Measurements from ENCODE around the gene AGBL4.

AGBL4 gene

GRCh38 chr1:49622877-49623276 is 400.9 kb downstream of the AGBL4 start:
- intact Hi-C loops (cut with DNase I; ENCODE audit: low total_unique reads): no loop called here
- Histone ChIP-seq H3K4me3 (no peak overlapping the region), H3K27ac (no peak overlapping the region), H3K36me3 (no peaks in the 10 kb centered on the region), H3K27me3 (no peaks in the 10 kb centered on the region), H3K9me3 (peaks cover 0 to 5% (median 0%) of the 10 kb centered on the region in 3 donors), H3K4me1 (no peaks in the 10 kb centered on the region)
- no peak for TF ChIP-seq CTCF (IDR thresholded peaks at IDR 0.05)
- DNase-seq: no peak

- TF ChIP-seq CTCF (IDR thresholded peaks at IDR 0.05): no peak
- intact Hi-C loops (cut with DNase I; ENCODE audit: low total_unique reads): no loop called here
- Histone ChIP-seq H3K36me3 (no peaks in the 10 kb centered on the region), H3K27ac (no peak overlapping the region), H3K4me3 (no peak overlapping the region), H3K27me3 (no peaks in the 10 kb centered on the region), H3K9me3 (no peaks in the 10 kb centered on the region), H3K4me1 (no peaks in the 10 kb centered on the region)
- no peak for DNase-seq
Measured at GRCh38 chr1:49606082-49606481, 417.7 kb downstream of the AGBL4 start.

- intact Hi-C loops (cut with DNase I; ENCODE audit: low total_unique reads): no loop called here
- H3K4me1 ChIP-seq: no peaks in the 10 kb centered on the region
- no peak for TF ChIP-seq CTCF (IDR thresholded peaks at IDR 0.05)
- H3K27me3 ChIP-seq: no peaks in the 10 kb centered on the region
- H3K9me3 ChIP-seq: no peaks in the 10 kb centered on the region
- no peak overlapping the region for H3K27ac ChIP-seq
- H3K36me3 ChIP-seq: no peaks in the 10 kb centered on the region
- H3K4me3 ChIP-seq: no peak overlapping the region
- no peak for DNase-seq
Measured at GRCh38 chr1:49597436-49597835, 426.3 kb downstream of the AGBL4 start.

- TF ChIP-seq CTCF (IDR thresholded peaks at IDR 0.05): no peak
- Histone ChIP-seq H3K4me1 (no peaks in the 10 kb centered on the region), H3K27ac (no peak overlapping the region), H3K9me3 (peaks cover 7 to 28% (median 22%) of the 10 kb centered on the region in 3 donors), H3K36me3 (no peaks in the 10 kb centered on the region), H3K27me3 (no peaks in the 10 kb centered on the region), H3K4me3 (no peak overlapping the region)
- intact Hi-C loops (cut with DNase I; ENCODE audit: low total_unique reads): no loop called here
- no peak for DNase-seq
Measured at GRCh38 chr1:49576327-49576901, 447.3 kb downstream of the AGBL4 start.

GRCh38 chr1:49556676-49557234 is 467.0 kb downstream of the AGBL4 start:
- no peak overlapping the region for H3K27ac ChIP-seq
- intact Hi-C loops (cut with DNase I; ENCODE audit: low total_unique reads): no loop called here
- peaks cover 0 to 5% (median 4%) of the 10 kb centered on the region in 3 donors for H3K9me3 ChIP-seq
- H3K36me3 ChIP-seq: no peaks in the 10 kb centered on the region
- H3K4me1 ChIP-seq: no peaks in the 10 kb centered on the region
- no peak for TF ChIP-seq CTCF (IDR thresholded peaks at IDR 0.05)
- no peak for DNase-seq
- H3K27me3 ChIP-seq: no peaks in the 10 kb centered on the region
- no peak overlapping the region for H3K4me3 ChIP-seq
